ENCODE measurements around the gene B9D1. TPM values are rescaled to one million over a fixed set of nuclear protein-coding genes. Genes with fewer than 3 reads are reported as not detected.

Gene B9D1
- total RNA-seq, 1 donor from 2014 or later: 49.1 TPM

- H3K36me3 ChIP-seq: peaks cover 0 to 2% of the 10 kb centered on the region in 2 donors
- TF ChIP-seq CTCF (IDR thresholded peaks at IDR 0.05): no peak
- DNase-seq (ENCODE audit: low spot score in 2 of 2): no peak
- no peak overlapping the region for H3K4me3 ChIP-seq
- no peak overlapping the region for H3K27ac ChIP-seq
- no peaks in the 10 kb centered on the region for H3K4me1 ChIP-seq
- H3K27me3 ChIP-seq: no peaks in the 10 kb centered on the region
- H3K9me3 ChIP-seq: no peaks in the 10 kb centered on the region
- intact Hi-C loops (cut with DNase I): no loop called here
Measured at GRCh38 chr17:19304751-19305150, 57.8 kb downstream of the B9D1 start.

GRCh38 chr17:19304209-19304608, 58.3 kb downstream of the B9D1 start:
- TF ChIP-seq CTCF (IDR thresholded peaks at IDR 0.05): no peak
- H3K36me3 ChIP-seq: no peaks in the 10 kb centered on the region
- H3K27me3 ChIP-seq: no peaks in the 10 kb centered on the region
- no peak overlapping the region for H3K27ac ChIP-seq
- no peaks in the 10 kb centered on the region for H3K9me3 ChIP-seq
- intact Hi-C loops (cut with DNase I): no loop called here
- no peak overlapping the region for H3K4me3 ChIP-seq
- H3K4me1 ChIP-seq: no peaks in the 10 kb centered on the region
- DNase-seq (ENCODE audit: low spot score in 2 of 2): peak; percentile 29 to 72

DNA sequence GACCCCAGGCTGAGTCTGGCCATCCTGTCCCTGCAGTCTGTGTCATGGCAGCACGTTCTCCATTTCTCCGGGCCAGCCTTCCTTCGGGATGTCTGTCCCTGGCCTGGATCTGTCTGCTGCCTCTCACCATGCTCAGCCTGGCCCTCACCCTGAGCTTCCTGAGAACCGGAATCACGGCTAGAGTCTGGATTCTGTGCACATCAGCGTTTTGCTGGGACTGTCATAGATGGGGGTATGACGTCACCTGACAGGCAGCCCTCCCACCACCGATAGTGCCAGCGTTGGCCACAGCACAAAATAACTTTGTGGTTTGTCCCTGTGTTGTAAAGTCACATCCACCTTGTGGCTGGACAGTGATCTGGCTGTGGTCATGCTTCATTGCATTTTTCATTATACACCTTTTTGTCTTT, 59.2 kb downstream of the B9D1 start:
- intact Hi-C loops (cut with DNase I): no loop called here
- Histone ChIP-seq H3K4me3 (no peak overlapping the region), H3K9me3 (no peaks in the 10 kb centered on the region), H3K27ac (no peak overlapping the region), H3K27me3 (no peaks in the 10 kb centered on the region), H3K36me3 (no peaks in the 10 kb centered on the region), H3K4me1 (no peaks in the 10 kb centered on the region)
- no peak for TF ChIP-seq CTCF (IDR thresholded peaks at IDR 0.05)
- no peak for DNase-seq (ENCODE audit: low spot score in 2 of 2)

DNA sequence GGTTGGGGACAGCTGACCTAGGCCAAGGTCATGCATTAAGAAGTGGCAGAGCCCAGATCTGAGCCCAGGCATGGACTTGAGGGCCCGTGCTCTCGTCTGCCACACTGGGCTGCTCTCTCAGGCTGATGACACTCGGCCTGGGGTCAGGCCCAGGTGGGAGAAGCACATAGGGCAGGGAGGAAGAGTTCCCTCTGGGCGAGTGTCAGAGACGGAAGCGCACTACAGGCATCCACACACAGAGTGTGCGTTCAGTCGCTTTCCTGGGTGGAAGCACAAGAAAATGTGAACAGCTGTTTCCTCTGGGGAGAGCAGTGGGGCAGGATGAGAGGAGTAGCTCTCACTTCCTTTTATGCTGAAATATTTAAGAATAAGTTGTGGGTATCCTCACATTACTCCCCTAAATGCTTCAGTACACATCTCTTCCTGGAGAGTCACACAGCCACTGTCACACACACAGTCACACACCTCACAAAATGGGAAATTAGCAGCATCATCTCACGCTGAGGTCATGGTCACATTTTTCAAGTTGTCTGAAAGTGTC, 59.7 kb downstream of the B9D1 start:
- no peaks in the 10 kb centered on the region for H3K36me3 ChIP-seq
- no peak for TF ChIP-seq CTCF (IDR thresholded peaks at IDR 0.05)
- H3K4me1 ChIP-seq: no peaks in the 10 kb centered on the region
- intact Hi-C loops (cut with DNase I): no loop called here
- H3K4me3 ChIP-seq: no peak overlapping the region
- no peak overlapping the region for H3K27ac ChIP-seq
- no peaks in the 10 kb centered on the region for H3K9me3 ChIP-seq
- no peaks in the 10 kb centered on the region for H3K27me3 ChIP-seq
- DNase-seq (ENCODE audit: low spot score in 2 of 2): no peak

DNA sequence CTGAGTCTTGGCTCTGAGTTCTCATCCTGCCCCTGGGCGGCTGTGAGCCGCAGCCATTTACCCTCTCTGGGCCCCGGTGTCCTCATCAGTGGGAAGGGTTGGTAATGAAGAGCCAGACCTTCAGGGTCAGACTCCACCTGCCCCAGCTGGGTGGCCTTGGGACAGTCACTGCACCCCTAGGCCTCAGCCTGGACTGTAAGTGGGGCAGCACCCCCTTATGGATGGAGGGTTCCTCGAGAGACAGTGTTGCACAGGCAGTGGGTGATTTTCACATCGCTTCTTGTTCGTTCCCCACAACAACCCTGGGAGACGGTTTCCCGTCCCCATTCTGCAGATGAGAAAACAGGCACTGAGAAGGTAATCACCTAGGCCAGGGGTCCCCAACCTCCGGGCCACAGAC, 60.5 kb downstream of the B9D1 start:
- intact Hi-C loops (cut with DNase I): no loop called here
- Histone ChIP-seq H3K4me3 (no peak overlapping the region), H3K36me3 (no peaks in the 10 kb centered on the region), H3K9me3 (no peaks in the 10 kb centered on the region), H3K27ac (no peak overlapping the region), H3K27me3 (no peaks in the 10 kb centered on the region), H3K4me1 (no peaks in the 10 kb centered on the region)
- DNase-seq (ENCODE audit: low spot score in 2 of 2): no peak
- TF ChIP-seq CTCF (IDR thresholded peaks at IDR 0.05): no peak

All from ascending aorta (tissue), 2 donors.